K562 (cell line): Measurements from ENCODE around the gene HCN3. TPM values are rescaled to one million over a fixed set of nuclear protein-coding genes. Genes with fewer than 3 reads are reported as not detected.

Experiments
- EP400 ChIP-seq: fragments of 450-650 bp; IDR thresholded peaks from 2 replicates; pipeline ENCODE4 v1.6.1; 2017; ENCODE audit warnings: antibody characterized with exemption, mild to moderate bottlenecking, moderate library complexity
- HSF4 ChIP-seq: fragments of 250-450 bp; sonication (Bioruptor Pico); IDR thresholded peaks from 2 replicates; pipeline ENCODE4 v2.1.2; 2022; ENCODE audit warnings: mild to moderate bottlenecking, moderate library complexity, borderline replicate concordance
- NUFIP1 ChIP-seq: fragments of 450-650 bp; IDR thresholded peaks from 2 replicates; pipeline ENCODE4 v1.6.1; 2018; ENCODE audit not compliant: partially characterized antibody
- POLR2A ChIP-seq: fragments of 450-650 bp; conservative IDR thresholded peaks from 2 replicates; pipeline ENCODE4 v1.6.1; 2016
- RFX1 ChIP-seq: fragments of 450-650 bp; IDR thresholded peaks from 2 replicates; pipeline ENCODE4 v1.6.1; 2016; ENCODE audit warnings: mild to moderate bottlenecking, moderate library complexity
- ZNF23 ChIP-seq: fragments of 250-450 bp; sonication (Bioruptor Pico); IDR thresholded peaks from 2 replicates; pipeline ENCODE4 v1.4.0; 2020; ENCODE audit warnings: mild to moderate bottlenecking
- polyA plus RNA-seq, 8 experiments: library from polyadenylated mRNA; depleted of rRNA in 4 of 8; stranded (reverse) in 5 of 8; unstranded in 3 of 8; fragments of >200 nt; fragmentation: Nextera tagmentation in 2 of 8; fragmentation: Illumina TruSeq in 1 of 8; extraction: Ambion mirVana in 2 of 8; extraction: Trizol in 1 of 8; gene quantifications; 2 replicates each; pipeline versions ENCODE4 v1.2.1 to v1.2.3, GENCODE V29; 2011 to 2014; ENCODE audit warnings: inconsistent platforms in 1 of 8, missing spikeins in 1 of 8
- total RNA-seq, 7 experiments: library from RNA; depleted of rRNA in 6 of 7; stranded (reverse); fragments of >200 nt in 6 of 7; fragmentation: Illumina TruSeq in 2 of 7; extraction: Trizol in 2 of 7; gene quantifications; 2 replicates each; pipeline versions ENCODE4 v1.2.1 to v1.2.3, GENCODE V29; 2011 to 2021; ENCODE audit warnings: low replicate concordance in 1 of 7
- TF ChIP-seq, protein P1 (sequence below), 2 experiments: fragments of 450-650 bp; conservative IDR thresholded peaks; 2 replicates each; pipeline ENCODE4 v1.6.1; 2017; ENCODE audit warnings: mild to moderate bottlenecking in 2 of 2, moderate library complexity in 2 of 2
- TF ChIP-seq, protein P2 (sequence below): fragments of 250-450 bp; sonication (Bioruptor Pico); IDR thresholded peaks from 2 replicates; pipeline ENCODE4 v1.8.0; 2021; ENCODE audit warnings: moderate library complexity, mild to moderate bottlenecking, inconsistent platforms

HCN3 gene
- total and polyA plus RNA-seq, 9 of the 15 experiments (the other 6 are each of a cell fraction or from before 2014, with no cell fraction given): 0.91 to 9.7 (median 3.9) TPM

DNA sequence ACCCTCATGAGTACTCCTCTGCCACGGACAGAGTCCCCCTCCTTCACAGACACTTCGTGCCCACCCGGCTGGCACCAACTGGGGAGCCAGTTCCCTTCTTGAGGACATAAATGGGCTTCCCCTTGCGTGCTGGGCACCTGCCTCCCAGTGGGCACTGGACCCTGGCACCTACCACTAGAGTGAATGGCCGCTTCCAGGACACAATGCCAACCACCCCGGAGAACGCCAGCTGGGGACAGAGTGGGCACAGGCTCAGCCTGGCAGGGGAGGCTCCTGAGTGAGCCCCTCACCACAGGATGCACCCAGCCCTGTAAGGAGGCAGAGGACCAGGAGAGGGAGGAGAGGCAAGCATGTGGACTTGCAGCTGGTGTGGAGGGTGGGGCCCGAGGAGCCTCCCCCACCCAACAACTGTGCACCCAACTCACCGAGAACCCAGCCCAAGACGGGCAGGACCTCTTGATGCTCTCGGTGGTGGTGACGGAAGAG lies 23.0 kb upstream of the HCN3 start (continued):
- TF ChIP-seq HSF4 (CRISPR knock-in tag) (no peak), POLR2A (no peak), ZNF23 (CRISPR knock-in tag) (no peak), EP400 (no peak), RFX1 (no peak), NUFIP1 (no peak)
- TF ChIP-seq, protein P1, sequence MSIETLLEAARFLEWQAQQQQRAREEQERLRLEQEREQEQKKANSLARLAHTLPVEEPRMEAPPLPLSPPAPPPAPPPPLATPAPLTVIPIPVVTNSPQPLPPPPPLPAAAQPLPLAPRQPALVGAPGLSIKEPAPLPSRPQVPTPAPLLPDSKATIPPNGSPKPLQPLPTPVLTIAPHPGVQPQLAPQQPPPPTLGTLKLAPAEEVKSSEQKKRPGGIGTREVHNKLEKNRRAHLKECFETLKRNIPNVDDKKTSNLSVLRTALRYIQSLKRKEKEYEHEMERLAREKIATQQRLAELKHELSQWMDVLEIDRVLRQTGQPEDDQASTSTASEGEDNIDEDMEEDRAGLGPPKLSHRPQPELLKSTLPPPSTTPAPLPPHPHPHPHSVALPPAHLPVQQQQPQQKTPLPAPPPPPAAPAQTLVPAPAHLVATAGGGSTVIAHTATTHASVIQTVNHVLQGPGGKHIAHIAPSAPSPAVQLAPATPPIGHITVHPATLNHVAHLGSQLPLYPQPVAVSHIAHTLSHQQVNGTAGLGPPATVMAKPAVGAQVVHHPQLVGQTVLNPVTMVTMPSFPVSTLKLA (conservative IDR thresholded peaks at IDR 0.05): no peak
- TF ChIP-seq, protein P2, sequence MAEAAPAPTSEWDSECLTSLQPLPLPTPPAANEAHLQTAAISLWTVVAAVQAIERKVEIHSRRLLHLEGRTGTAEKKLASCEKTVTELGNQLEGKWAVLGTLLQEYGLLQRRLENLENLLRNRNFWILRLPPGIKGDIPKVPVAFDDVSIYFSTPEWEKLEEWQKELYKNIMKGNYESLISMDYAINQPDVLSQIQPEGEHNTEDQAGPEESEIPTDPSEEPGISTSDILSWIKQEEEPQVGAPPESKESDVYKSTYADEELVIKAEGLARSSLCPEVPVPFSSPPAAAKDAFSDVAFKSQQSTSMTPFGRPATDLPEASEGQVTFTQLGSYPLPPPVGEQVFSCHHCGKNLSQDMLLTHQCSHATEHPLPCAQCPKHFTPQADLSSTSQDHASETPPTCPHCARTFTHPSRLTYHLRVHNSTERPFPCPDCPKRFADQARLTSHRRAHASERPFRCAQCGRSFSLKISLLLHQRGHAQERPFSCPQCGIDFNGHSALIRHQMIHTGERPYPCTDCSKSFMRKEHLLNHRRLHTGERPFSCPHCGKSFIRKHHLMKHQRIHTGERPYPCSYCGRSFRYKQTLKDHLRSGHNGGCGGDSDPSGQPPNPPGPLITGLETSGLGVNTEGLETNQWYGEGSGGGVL (CRISPR knock-in tag): no peak
